ENCODE results near the gene CALU.

DNA sequence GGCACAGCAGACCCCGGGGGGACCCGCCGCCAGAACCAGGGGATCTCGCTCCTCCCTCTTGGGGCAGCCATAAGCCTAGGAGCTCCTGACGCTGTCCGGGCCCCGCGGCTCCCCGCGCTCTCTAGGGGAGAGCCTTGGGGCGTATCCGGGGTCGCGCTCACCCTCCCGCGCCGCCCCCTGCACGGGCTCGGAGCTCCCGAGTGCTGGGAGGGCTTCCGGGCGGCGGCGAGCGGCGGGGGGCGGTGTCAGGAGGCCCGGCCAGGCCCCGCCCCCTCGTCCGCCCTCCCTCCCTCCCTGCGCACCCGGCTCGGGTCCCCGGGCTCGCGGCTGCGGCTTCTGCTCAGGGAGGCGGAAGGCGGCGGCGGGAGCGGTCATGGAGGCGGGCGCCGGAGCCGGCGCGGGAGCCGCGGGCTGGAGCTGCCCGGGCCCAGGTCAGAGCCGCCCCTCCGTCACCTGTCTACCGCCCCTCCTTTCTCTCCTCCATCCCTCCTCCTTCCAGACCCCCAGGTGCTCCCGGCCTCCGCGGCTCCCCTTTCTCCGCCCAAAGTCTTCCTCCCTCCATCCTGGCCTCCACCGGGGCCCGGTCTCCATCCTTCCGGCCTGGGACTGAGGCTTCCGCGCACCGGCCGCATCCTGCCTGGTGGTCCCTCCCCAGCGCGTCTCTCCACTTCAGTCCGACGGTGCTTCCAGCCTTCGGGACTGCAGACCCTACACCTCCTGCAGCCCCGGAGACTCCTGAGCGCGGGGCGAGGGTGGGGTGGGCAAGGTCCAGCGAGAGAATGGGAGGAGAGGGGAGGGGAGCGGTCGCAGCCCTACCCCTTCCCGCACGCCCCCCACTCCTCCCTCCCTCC lies 52.2 kb downstream of the CALU start, which contains the start of gene CCDC136:
- TF ChIP-seq, protein P1, sequence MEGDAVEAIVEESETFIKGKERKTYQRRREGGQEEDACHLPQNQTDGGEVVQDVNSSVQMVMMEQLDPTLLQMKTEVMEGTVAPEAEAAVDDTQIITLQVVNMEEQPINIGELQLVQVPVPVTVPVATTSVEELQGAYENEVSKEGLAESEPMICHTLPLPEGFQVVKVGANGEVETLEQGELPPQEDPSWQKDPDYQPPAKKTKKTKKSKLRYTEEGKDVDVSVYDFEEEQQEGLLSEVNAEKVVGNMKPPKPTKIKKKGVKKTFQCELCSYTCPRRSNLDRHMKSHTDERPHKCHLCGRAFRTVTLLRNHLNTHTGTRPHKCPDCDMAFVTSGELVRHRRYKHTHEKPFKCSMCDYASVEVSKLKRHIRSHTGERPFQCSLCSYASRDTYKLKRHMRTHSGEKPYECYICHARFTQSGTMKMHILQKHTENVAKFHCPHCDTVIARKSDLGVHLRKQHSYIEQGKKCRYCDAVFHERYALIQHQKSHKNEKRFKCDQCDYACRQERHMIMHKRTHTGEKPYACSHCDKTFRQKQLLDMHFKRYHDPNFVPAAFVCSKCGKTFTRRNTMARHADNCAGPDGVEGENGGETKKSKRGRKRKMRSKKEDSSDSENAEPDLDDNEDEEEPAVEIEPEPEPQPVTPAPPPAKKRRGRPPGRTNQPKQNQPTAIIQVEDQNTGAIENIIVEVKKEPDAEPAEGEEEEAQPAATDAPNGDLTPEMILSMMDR (IDR thresholded peaks at IDR 0.05): no peak
- peak; percentile 22 for TF ChIP-seq POLR2AphosphoS5 (IDR thresholded peaks at IDR 0.05)
- peak; percentile 33 for TF ChIP-seq POLR2A (IDR thresholded peaks at IDR 0.05)
